ENCODE results near the gene GHDC.

DNA sequence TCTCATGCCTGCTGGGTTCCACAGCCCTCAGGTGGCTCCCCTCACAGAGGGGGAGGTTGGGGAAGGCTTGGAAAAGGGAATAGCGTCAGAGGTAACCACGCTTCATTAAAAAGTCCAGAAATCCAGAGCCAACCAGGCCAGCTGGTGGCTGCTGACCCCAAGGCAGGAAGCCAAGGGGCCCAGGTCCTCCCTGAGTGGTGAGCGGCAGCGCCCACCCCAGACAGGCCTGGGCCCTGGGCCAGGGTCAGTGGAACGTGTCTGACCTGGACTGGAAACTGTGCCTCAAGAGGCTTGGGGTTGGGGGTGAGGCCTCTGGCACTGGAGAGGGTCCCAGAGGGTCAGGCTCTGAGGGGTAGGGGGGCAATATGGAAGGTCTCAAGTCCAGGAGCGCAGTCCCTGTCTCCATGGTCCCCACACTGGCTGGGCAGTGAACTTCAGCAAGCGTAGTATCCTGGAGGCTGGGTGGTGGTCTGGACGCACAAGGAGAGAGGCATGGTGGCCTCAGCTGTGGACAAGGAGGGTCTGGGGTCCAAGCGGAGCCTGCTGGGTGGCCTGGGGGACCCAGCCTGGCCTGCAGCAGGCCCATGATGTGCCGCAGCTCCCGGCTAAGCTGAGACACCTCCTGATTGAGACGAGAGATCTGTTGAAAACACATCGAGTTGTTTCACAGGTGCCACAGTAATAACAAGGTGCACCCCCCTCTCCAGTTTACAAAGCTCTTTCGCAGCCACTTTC lies 34.3 kb downstream of the GHDC start:
- TF ChIP-seq RAD21 (IDR thresholded peaks at IDR 0.05; ENCODE audit: low read depth) (no peak), EGR1 (IDR thresholded peaks at IDR 0.05) (no peak), NFIC (IDR thresholded peaks at IDR 0.05) (no peak), CEBPB (IDR thresholded peaks at IDR 0.05) (no peak), YY1 (IDR thresholded peaks at IDR 0.05; ENCODE audit: low read depth) (no peak)
- TF ChIP-seq, protein P1, sequence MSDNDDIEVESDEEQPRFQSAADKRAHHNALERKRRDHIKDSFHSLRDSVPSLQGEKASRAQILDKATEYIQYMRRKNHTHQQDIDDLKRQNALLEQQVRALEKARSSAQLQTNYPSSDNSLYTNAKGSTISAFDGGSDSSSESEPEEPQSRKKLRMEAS (IDR thresholded peaks at IDR 0.05) = no peak

Data from Ishikawa (cell line).